ENCODE results near the gene SLC44A3.
"Not testable (repeated sequence)": the region's sequence is repeated elsewhere in the genome, so short reads cannot be mapped to it uniquely, and the experiment has no call there.

The SLC44A3 gene

DNA sequence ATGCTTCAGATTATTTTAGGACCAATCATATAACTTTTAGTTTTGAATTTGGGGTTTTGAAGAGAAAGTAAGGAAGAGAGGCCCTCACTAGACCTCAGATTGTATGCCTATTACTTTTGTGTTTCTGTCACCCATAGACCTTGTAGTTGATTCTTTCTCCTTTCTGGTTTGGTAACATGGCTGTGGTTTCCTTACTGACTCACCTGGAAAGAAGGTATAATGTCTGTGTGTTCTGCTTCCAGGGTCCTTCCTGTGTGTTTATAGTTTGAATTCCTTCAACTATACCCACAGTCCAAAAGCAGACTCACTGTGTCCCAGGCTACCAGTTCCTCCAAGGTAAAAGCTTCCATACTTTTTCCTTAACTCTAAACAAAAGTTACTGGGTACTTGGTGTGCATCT is 8.1 kb downstream of the SLC44A3 start:
- TF ChIP-seq, protein P1, sequence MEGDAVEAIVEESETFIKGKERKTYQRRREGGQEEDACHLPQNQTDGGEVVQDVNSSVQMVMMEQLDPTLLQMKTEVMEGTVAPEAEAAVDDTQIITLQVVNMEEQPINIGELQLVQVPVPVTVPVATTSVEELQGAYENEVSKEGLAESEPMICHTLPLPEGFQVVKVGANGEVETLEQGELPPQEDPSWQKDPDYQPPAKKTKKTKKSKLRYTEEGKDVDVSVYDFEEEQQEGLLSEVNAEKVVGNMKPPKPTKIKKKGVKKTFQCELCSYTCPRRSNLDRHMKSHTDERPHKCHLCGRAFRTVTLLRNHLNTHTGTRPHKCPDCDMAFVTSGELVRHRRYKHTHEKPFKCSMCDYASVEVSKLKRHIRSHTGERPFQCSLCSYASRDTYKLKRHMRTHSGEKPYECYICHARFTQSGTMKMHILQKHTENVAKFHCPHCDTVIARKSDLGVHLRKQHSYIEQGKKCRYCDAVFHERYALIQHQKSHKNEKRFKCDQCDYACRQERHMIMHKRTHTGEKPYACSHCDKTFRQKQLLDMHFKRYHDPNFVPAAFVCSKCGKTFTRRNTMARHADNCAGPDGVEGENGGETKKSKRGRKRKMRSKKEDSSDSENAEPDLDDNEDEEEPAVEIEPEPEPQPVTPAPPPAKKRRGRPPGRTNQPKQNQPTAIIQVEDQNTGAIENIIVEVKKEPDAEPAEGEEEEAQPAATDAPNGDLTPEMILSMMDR (IDR thresholded peaks at IDR 0.05; ENCODE audit: control insufficient read depth, extremely low read depth, insufficient read depth) = no peak
- H3K4me3 ChIP-seq (ENCODE audit: low read depth, low read length) = no peak overlapping the region
- DNase-seq (ENCODE audit: low read depth) = no peak

DNA sequence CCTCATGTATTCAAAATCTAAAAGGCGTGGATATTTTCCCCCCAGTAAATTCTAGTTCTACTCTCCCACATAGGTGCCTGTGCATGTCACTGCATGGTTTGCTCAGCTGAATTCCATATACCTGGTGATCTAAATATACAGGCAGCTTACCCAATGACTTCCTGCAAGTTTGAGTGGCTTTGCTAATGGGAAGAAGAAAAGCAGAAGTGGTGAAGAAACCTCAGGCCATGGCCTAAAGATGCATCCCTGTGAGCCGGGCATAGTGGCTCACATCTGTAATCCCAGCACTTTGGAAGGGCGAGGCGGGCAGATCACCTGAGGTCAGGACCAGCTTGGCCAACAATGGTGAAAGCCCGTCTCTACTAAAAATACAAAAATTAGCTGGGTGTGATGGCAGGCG is 11.5 kb downstream of the SLC44A3 start:
- no peak for DNase-seq (ENCODE audit: low read depth)
- TF ChIP-seq, protein P1 (IDR thresholded peaks at IDR 0.05; ENCODE audit: control insufficient read depth, extremely low read depth, insufficient read depth) = no peak
- no peak overlapping the region for H3K4me3 ChIP-seq (ENCODE audit: low read depth, low read length)

DNA sequence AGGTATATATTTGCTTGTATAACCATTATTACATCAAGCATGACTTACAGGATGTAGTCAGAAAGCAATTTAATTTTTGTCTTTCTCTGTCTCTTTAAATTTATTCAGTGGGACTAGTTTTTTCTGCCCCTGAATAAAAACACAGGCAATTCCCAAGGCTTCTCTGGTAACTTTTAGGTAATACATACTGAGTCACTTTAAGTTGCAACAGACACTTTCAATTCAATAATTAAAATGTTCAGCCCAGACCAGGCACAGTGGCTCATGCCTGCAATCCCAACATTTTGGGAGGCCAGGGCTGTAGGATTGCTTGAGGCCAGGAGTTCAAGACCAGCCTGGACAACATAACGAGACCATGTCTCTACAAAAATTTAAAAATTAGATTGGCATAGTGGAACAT is 12.3 kb downstream of the SLC44A3 start:
- no peak overlapping the region for H3K4me3 ChIP-seq (ENCODE audit: low read depth, low read length)
- DNase-seq (ENCODE audit: low read depth) = no peak
- TF ChIP-seq, protein P1 (IDR thresholded peaks at IDR 0.05; ENCODE audit: control insufficient read depth, extremely low read depth, insufficient read depth) = no peak

DNA sequence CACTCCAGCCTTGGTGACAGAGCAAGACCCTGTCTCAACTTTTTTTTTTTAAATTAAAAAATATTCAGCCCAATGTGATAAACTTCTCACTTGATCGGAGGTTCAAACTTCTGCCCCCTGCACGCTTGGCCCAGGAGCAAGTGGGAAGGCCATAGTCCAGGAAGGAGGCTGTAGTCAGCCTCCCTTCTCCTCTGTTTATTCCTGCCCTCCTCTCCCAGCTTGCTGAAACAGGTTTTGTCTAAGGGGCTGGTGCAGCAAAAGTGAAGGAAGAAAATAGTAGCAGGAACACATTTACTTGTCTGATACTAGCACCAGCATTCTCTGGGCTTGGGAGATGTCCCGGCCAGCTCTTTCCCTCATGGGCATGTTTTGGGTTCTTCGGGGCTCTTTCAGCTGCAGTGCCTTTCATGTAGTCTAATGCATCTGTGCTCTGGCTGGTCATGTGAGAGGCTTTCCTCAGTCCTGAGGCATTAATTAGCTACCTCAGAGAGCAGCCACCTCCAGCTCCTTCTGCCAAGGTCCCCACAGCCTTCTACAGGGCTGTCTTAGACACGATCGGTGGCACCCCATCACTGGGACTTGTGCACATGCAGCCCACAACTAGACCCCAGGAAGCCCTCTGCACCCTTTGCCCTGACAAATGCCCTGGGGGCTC is 12.9 kb downstream of the SLC44A3 start:
- TF ChIP-seq, protein P1 (IDR thresholded peaks at IDR 0.05; ENCODE audit: control insufficient read depth, extremely low read depth, insufficient read depth) = no peak
- no peak for DNase-seq (ENCODE audit: low read depth)
- no peak overlapping the region for H3K4me3 ChIP-seq (ENCODE audit: low read depth, low read length)

DNA sequence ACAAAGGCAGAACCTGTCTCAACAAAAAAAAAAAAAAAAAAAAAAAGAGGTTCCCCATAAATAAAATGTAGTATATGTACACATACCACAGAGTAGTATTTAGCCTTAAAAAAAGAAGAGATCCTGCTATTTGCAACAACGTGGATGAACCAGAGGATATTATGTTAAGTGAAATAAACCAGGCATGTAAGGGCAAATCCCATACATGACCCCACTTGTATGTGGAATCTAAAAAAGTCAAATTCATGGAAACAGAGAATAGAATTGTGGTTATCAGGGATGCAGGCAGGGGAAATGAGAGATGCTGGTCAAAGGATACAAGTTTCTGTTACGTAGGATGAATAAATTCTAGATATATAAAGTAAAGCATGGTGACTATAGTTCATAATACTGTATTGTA is 16.7 kb downstream of the SLC44A3 start:
- no peak overlapping the region for H3K4me3 ChIP-seq (ENCODE audit: low read depth, low read length)
- no peak for DNase-seq (ENCODE audit: low read depth)
- TF ChIP-seq, protein P1 (IDR thresholded peaks at IDR 0.05; ENCODE audit: control insufficient read depth, extremely low read depth, insufficient read depth) = no peak

DNA sequence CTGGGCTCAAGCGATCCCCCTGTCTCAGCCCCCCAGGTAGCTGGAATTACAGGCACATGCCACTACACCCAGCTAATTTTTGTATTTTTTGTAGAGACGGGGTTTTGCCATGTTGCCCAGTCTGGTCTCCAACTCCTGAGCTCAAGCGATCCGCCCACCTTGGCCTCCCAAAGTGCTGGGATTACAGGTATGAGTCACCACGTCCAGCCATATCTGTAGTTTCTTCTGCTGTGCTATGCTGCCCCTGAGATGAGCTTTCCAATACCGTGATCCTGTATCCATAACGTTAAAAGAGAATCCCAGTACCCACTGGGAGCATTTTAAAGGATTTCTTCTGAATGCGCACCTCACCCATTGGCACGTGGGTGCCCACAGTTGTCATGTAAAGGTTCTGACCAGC is 20.2 kb downstream of the SLC44A3 start:
- not testable (repeated sequence) for DNase-seq (ENCODE audit: low read depth); H3K4me3 ChIP-seq (ENCODE audit: low read depth, low read length)

DNA sequence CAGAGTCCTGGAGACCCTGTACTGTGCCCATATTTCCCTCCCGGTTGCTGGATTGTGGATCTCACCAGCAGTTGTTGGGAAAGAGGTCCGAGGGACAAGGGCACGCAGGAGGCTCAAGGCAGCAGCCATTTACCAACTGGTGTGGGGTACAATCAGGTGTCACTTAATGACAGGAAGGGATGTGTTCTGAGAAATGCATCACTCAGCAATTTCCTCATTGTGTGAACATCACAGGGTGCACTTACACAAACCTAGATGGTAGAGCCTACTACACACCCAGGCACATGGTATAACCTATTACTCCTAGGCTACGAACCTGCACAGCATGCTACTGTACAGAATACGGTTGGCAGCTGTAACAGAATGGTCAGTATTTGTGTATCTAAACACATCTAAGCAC is 20.7 kb downstream of the SLC44A3 start:
- no peak overlapping the region for H3K4me3 ChIP-seq (ENCODE audit: low read depth, low read length)
- TF ChIP-seq, protein P1 (IDR thresholded peaks at IDR 0.05; ENCODE audit: control insufficient read depth, extremely low read depth, insufficient read depth) = no peak
- DNase-seq (ENCODE audit: low read depth) = no peak

Data from LNCaP clone FGC (cell line).